GM12872 (cell line): ENCODE results near the gene RPL26.

Experiments used
- CTCF ChIP-seq: IDR thresholded peaks from 3 replicates; pipeline ENCODE4 v1.5.1; 2011; ENCODE audit warnings: low read depth, mild to moderate bottlenecking, low read length, moderate library complexity; ENCODE audit not compliant: insufficient read depth

Gene RPL26

GRCh38 chr17:8393470-8394231, 10.7 kb upstream of the RPL26 start:
- TF ChIP-seq CTCF: no peak

GRCh38 chr17:8392674-8393469, 9.9 kb upstream of the RPL26 start:
- TF ChIP-seq CTCF: no peak

- no peak for TF ChIP-seq CTCF
Observed at GRCh38 chr17:8392274-8392673, 9.3 kb upstream of the RPL26 start.

- no peak for TF ChIP-seq CTCF
Observed at GRCh38 chr17:8391711-8392110, 8.7 kb upstream of the RPL26 start.

- TF ChIP-seq CTCF: no peak
Observed at GRCh38 chr17:8387914-8388651, 5.1 kb upstream of the RPL26 start.

- TF ChIP-seq CTCF: no peak
Observed at GRCh38 chr17:8386841-8387240, 3.8 kb upstream of the RPL26 start.

GRCh38 chr17:8384801-8385378, 1.9 kb upstream of the RPL26 start:
- no peak for TF ChIP-seq CTCF
